ENCODE measurements around the gene NEXN. TPM values are rescaled to one million over a fixed set of nuclear protein-coding genes. Genes with fewer than 3 reads are reported as not detected.

The NEXN gene
- total and polyA plus RNA-seq, 2 experiments from 2014 or later = 2.6 to 11.8 TPM

DNA sequence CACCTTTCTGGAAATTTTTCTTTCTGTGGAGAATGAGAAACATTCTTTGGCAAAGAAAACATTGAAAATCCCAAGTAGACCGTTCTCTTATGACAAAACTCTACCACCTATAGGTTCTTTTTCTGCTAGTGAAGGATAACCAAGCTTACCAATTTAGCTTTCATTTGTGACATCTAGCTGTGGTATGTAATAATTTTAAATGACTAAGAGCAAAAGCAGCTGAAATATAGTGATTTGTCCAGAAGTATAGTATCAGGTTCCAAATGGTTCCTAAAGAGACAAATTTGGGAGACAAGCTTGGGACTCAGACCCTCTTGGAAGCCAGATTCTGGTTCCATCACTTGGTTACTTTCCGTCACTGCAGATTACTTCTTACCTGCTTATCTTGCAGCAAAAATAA, 66.1 kb downstream of the NEXN start (continued):
- TF ChIP-seq, protein P1, sequence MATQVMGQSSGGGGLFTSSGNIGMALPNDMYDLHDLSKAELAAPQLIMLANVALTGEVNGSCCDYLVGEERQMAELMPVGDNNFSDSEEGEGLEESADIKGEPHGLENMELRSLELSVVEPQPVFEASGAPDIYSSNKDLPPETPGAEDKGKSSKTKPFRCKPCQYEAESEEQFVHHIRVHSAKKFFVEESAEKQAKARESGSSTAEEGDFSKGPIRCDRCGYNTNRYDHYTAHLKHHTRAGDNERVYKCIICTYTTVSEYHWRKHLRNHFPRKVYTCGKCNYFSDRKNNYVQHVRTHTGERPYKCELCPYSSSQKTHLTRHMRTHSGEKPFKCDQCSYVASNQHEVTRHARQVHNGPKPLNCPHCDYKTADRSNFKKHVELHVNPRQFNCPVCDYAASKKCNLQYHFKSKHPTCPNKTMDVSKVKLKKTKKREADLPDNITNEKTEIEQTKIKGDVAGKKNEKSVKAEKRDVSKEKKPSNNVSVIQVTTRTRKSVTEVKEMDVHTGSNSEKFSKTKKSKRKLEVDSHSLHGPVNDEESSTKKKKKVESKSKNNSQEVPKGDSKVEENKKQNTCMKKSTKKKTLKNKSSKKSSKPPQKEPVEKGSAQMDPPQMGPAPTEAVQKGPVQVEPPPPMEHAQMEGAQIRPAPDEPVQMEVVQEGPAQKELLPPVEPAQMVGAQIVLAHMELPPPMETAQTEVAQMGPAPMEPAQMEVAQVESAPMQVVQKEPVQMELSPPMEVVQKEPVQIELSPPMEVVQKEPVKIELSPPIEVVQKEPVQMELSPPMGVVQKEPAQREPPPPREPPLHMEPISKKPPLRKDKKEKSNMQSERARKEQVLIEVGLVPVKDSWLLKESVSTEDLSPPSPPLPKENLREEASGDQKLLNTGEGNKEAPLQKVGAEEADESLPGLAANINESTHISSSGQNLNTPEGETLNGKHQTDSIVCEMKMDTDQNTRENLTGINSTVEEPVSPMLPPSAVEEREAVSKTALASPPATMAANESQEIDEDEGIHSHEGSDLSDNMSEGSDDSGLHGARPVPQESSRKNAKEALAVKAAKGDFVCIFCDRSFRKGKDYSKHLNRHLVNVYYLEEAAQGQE (IDR thresholded peaks at IDR 0.05; ENCODE audit: unreplicated experiment) = no peak
- TF ChIP-seq ZNF331 (CRISPR knock-in tag; IDR thresholded peaks at IDR 0.05; ENCODE audit: low read depth) = no peak
- TF ChIP-seq POLR2AphosphoS5 (IDR thresholded peaks at IDR 0.05; ENCODE audit: low read depth) = no peak
- no peak for TF ChIP-seq CREB1 (CRISPR knock-in tag; IDR thresholded peaks at IDR 0.05; ENCODE audit: low read depth)

DNA sequence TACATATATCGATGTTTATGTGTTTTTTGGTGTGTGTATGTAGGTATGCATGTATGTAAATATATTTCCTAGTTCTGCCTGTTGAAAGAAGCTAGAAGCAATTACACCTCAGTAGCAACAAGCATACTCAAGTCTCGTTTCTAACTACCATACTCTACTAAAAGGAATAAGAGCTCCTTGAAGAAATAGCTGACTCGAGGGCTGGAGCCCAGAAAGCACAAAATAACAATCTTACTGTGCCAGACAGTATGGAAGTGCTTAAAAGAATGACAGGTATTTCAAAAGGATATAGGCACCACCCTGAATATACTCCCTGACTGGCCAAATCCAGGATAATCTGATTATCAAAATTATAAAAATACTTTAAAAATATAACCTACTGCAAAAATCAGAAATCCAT, 67.3 kb downstream of the NEXN start:
- Histone ChIP-seq H3K4me2 (no peak overlapping the region), H3K27me3 (ENCODE audit: insufficient read depth) (no peaks in the 10 kb centered on the region), H3K9me2 (ENCODE audit: insufficient read depth) (no peaks in the 10 kb centered on the region), H3K4me1 (ENCODE audit: insufficient read depth) (no peaks in the 10 kb centered on the region), H3K36me3 (ENCODE audit: insufficient read depth) (peaks cover 90% of the 10 kb centered on the region), H2AFZ (no peak overlapping the region), H3F3A (replicated peaks; ENCODE audit: low read depth) (peaks cover 5% of the 10 kb centered on the region; the same call in 1 of the 2 replicates), H4K20me1 (replicated peaks; ENCODE audit: insufficient read depth) (peaks cover 51% of the 10 kb centered on the region), H3K4me3 (no peak overlapping the region), H3K27ac (ENCODE audit: low read depth) (no peak overlapping the region), H3K79me2 (replicated peaks; ENCODE audit: insufficient read depth) (peaks cover 67% of the 10 kb centered on the region)
- no peak overlapping the region for H3K27ac Mint-ChIP-seq
- H3K9me3 Mint-ChIP-seq = no peaks in the 10 kb centered on the region
- no peak overlapping the region for H3K4me3 Mint-ChIP-seq
- peaks cover 91% of the 10 kb centered on the region for H3K36me3 Mint-ChIP-seq (ENCODE audit: low read depth)
- DNase-seq (ENCODE audit: low spot score) (no peak), ATAC-seq (no peak)
- H3K4me1 Mint-ChIP-seq = no peaks in the 10 kb centered on the region
- H3K27me3 Mint-ChIP-seq (ENCODE audit: insufficient read depth, low read depth, poor library complexity) = no peaks in the 10 kb centered on the region
- TF ChIP-seq, protein P2, sequence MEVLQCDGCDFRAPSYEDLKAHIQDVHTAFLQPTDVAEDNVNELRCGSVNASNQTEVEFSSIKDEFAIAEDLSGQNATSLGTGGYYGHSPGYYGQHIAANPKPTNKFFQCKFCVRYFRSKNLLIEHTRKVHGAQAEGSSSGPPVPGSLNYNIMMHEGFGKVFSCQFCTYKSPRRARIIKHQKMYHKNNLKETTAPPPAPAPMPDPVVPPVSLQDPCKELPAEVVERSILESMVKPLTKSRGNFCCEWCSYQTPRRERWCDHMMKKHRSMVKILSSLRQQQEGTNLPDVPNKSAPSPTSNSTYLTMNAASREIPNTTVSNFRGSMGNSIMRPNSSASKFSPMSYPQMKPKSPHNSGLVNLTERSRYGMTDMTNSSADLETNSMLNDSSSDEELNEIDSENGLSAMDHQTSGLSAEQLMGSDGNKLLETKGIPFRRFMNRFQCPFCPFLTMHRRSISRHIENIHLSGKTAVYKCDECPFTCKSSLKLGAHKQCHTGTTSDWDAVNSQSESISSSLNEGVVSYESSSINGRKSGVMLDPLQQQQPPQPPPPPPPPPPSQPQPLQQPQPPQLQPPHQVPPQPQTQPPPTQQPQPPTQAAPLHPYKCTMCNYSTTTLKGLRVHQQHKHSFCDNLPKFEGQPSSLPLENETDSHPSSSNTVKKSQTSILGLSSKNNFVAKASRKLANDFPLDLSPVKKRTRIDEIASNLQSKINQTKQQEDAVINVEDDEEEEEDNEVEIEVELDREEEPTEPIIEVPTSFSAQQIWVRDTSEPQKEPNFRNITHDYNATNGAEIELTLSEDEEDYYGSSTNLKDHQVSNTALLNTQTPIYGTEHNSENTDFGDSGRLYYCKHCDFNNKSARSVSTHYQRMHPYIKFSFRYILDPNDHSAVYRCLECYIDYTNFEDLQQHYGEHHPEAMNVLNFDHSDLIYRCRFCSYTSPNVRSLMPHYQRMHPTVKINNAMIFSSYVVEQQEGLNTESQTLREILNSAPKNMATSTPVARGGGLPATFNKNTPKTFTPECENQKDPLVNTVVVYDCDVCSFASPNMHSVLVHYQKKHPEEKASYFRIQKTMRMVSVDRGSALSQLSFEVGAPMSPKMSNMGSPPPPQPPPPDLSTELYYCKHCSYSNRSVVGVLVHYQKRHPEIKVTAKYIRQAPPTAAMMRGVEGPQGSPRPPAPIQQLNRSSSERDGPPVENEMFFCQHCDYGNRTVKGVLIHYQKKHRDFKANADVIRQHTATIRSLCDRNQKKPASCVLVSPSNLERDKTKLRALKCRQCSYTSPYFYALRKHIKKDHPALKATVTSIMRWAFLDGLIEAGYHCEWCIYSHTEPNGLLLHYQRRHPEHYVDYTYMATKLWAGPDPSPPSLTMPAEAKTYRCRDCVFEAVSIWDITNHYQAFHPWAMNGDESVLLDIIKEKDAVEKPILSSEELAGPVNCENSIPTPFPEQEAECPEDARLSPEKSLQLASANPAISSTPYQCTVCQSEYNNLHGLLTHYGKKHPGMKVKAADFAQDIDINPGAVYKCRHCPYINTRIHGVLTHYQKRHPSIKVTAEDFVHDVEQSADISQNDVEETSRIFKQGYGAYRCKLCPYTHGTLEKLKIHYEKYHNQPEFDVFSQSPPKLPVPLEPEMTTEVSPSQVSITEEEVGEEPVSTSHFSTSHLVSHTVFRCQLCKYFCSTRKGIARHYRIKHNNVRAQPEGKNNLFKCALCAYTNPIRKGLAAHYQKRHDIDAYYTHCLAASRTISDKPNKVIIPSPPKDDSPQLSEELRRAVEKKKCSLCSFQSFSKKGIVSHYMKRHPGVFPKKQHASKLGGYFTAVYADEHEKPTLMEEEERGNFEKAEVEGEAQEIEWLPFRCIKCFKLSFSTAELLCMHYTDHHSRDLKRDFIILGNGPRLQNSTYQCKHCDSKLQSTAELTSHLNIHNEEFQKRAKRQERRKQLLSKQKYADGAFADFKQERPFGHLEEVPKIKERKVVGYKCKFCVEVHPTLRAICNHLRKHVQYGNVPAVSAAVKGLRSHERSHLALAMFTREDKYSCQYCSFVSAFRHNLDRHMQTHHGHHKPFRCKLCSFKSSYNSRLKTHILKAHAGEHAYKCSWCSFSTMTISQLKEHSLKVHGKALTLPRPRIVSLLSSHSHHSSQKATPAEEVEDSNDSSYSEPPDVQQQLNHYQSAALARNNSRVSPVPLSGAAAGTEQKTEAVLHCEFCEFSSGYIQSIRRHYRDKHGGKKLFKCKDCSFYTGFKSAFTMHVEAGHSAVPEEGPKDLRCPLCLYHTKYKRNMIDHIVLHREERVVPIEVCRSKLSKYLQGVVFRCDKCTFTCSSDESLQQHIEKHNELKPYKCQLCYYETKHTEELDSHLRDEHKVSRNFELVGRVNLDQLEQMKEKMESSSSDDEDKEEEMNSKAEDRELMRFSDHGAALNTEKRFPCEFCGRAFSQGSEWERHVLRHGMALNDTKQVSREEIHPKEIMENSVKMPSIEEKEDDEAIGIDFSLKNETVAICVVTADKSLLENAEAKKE (CRISPR knock-in tag; IDR thresholded peaks at IDR 0.05) = no peak
- TF ChIP-seq, protein P1 (IDR thresholded peaks at IDR 0.05; ENCODE audit: unreplicated experiment) = no peak
- TF ChIP-seq JUNB (IDR thresholded peaks at IDR 0.05; ENCODE audit: unreplicated experiment) = no peak
- TF ChIP-seq, protein P3, sequence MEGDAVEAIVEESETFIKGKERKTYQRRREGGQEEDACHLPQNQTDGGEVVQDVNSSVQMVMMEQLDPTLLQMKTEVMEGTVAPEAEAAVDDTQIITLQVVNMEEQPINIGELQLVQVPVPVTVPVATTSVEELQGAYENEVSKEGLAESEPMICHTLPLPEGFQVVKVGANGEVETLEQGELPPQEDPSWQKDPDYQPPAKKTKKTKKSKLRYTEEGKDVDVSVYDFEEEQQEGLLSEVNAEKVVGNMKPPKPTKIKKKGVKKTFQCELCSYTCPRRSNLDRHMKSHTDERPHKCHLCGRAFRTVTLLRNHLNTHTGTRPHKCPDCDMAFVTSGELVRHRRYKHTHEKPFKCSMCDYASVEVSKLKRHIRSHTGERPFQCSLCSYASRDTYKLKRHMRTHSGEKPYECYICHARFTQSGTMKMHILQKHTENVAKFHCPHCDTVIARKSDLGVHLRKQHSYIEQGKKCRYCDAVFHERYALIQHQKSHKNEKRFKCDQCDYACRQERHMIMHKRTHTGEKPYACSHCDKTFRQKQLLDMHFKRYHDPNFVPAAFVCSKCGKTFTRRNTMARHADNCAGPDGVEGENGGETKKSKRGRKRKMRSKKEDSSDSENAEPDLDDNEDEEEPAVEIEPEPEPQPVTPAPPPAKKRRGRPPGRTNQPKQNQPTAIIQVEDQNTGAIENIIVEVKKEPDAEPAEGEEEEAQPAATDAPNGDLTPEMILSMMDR (conservative IDR thresholded peaks at IDR 0.05; ENCODE audit: low read depth in 2 of 2) = no peak
- no peak for TF ChIP-seq STAT1 (IDR thresholded peaks at IDR 0.05; ENCODE audit: unreplicated experiment)
- TF ChIP-seq EZH2 (IDR thresholded peaks at IDR 0.05; ENCODE audit: low read depth, unreplicated experiment) = no peak
- no peak for TF ChIP-seq POLR2AphosphoS5 (IDR thresholded peaks at IDR 0.05; ENCODE audit: low read depth)
- no peak for TF ChIP-seq ZNF331 (CRISPR knock-in tag; IDR thresholded peaks at IDR 0.05; ENCODE audit: low read depth)

All from GM23338 (cell line).